Measurements from ENCODE around the gene ADCK1. TPM values are rescaled to one million over a fixed set of nuclear protein-coding genes. Genes with fewer than 3 reads are reported as not detected.

ADCK1 gene, protein sequence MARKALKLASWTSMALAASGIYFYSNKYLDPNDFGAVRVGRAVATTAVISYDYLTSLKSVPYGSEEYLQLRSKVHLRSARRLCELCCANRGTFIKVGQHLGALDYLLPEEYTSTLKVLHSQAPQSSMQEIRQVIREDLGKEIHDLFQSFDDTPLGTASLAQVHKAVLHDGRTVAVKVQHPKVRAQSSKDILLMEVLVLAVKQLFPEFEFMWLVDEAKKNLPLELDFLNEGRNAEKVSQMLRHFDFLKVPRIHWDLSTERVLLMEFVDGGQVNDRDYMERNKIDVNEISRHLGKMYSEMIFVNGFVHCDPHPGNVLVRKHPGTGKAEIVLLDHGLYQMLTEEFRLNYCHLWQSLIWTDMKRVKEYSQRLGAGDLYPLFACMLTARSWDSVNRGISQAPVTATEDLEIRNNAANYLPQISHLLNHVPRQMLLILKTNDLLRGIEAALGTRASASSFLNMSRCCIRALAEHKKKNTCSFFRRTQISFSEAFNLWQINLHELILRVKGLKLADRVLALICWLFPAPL
- 1 to 10 TPM in 3 of 4 donors, not detected in 1; 5.4 to 7.1 (median 5.6) TPM for total RNA-seq

DNA sequence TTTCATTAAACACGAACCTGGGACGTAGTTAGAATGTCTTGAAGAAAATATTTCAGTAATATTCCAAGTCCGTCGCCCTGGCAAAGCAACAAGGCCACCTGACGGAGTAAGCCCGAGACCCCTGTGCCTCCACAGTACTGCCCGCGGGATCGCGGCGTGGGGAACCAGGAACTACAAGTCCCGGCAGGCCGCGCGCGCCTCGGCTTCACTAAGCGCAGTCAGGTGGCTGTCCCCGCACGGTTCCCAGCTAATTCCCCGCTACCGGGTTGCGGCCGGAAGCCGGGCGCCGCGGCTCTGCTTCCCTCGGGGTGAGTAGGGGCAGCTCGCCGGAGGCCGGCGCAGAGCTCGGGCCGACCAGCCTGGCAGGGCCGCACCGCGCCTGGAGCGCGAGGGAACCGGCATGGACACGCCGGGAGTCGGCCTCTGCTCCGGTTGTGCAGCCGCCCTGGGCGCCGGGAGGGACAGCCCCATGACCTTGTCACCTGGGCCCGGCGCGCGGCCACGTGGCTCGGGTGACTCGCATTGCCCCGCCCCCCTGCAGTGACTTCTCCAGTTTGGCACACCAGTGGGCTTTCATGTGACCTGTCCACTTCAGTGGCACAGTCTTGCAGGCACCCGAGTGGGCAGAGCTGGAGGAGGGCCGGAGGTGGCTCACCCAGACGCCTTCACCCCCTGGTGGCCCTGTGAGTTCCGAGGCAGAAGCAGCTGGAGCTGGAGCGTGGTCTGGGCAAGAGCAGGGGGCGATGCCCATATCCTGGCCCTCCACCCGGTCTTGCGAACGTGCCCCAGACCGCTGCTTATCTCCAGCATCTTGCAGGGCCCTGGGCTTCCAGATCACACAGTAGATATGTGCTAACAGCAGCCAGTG, at the start of gene ADCK1:
Gene ADCK1 (plus strand): TSS at position 247 of the 868 bp plus-strand sequence. CDS start 18,870 bp downstream, outside the sequence.
- Histone ChIP-seq H3K36me3 (no peaks in the 10 kb centered on the region), H3K9me3 (no peaks in the 10 kb centered on the region), H3K27ac (peak within 1 kb of the TSS; percentile 70 to 79), H3K4me3 (peak within 1 kb of the TSS; percentile 33 to 81), H3K27me3 (no peaks in the 10 kb centered on the region), H3K4me1 (no peaks in the 10 kb centered on the region)
- TF ChIP-seq POLR2A (IDR thresholded peaks at IDR 0.05) = peak; percentile 11 to 55
- TF ChIP-seq, protein P1, sequence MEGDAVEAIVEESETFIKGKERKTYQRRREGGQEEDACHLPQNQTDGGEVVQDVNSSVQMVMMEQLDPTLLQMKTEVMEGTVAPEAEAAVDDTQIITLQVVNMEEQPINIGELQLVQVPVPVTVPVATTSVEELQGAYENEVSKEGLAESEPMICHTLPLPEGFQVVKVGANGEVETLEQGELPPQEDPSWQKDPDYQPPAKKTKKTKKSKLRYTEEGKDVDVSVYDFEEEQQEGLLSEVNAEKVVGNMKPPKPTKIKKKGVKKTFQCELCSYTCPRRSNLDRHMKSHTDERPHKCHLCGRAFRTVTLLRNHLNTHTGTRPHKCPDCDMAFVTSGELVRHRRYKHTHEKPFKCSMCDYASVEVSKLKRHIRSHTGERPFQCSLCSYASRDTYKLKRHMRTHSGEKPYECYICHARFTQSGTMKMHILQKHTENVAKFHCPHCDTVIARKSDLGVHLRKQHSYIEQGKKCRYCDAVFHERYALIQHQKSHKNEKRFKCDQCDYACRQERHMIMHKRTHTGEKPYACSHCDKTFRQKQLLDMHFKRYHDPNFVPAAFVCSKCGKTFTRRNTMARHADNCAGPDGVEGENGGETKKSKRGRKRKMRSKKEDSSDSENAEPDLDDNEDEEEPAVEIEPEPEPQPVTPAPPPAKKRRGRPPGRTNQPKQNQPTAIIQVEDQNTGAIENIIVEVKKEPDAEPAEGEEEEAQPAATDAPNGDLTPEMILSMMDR (IDR thresholded peaks at IDR 0.05) = peak in 2 of 4 experiments; percentile 22 to 23
- DNase-seq = peak; percentile 80
- intact Hi-C loops (cut with DNase I; ENCODE audit: low total_unique reads) = no loop called here

DNA sequence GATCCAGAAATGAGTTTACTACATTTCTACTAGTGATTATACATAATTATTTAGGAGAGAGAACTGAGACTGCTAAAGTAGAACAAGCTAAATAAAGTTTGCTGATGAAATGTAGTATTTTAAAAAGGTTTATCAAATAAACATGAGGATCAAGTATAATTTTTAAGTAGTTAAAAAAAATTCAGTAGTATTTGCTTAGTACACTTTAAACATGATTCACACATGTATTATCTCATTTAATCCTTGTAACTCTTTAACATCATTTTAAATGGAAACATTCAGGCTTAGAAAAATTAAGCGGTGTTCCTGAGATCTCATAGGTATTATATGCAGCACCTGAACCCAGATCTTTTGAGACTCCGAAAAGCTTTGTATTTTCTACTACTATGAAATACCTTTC, 47.6 kb upstream of the ADCK1 start:
- Histone ChIP-seq H3K27me3 (no peaks in the 10 kb centered on the region), H3K9me3 (no peaks in the 10 kb centered on the region), H3K4me3 (no peak overlapping the region), H3K36me3 (no peaks in the 10 kb centered on the region), H3K27ac (no peak overlapping the region), H3K4me1 (no peaks in the 10 kb centered on the region)
- no peak for DNase-seq
- no peak for TF ChIP-seq POLR2A (IDR thresholded peaks at IDR 0.05)
- intact Hi-C loops (cut with DNase I; ENCODE audit: low total_unique reads) = no loop called here

DNA sequence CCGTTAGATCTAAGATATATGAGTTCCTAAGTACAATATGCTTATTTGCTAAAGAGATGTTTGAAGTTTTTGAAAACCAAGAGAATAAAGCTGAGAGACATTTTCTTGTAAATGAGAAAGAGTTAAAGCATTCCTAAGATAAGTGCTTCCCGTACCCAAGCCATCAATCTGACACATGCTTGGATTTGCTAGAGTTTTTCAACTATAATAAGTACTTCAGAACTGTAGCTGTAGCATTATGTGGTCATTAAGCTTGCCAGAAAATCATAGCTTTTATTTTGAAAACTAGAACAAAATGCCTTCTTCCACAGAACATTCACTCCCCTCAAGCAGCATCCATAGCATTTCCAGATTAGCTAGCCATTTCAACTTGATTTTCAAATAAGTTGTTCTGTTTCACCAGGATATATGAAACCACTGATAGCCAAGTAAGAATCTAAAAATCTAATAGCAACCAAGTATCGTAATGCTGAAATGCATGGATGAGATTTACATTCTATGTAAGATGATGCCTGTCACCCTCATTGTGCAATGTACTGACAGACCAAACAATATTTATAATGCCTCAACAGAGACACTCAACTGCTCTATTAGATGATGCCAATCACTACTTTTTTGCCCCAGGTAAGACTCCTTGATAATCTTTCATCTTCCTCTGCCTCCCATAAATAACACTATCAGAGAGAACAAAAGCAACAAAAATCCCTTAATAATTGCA, 47.0 kb upstream of the ADCK1 start:
- no peak overlapping the region for H3K27ac ChIP-seq
- no peaks in the 10 kb centered on the region for H3K27me3 ChIP-seq
- no peaks in the 10 kb centered on the region for H3K36me3 ChIP-seq
- intact Hi-C loops (cut with DNase I; ENCODE audit: low total_unique reads) = no loop called here
- H3K4me1 ChIP-seq = no peaks in the 10 kb centered on the region
- no peaks in the 10 kb centered on the region for H3K9me3 ChIP-seq
- TF ChIP-seq, protein P1 (IDR thresholded peaks at IDR 0.05) = no peak
- TF ChIP-seq POLR2A (IDR thresholded peaks at IDR 0.05) = no peak
- H3K4me3 ChIP-seq = no peak overlapping the region
- DNase-seq = no peak

DNA sequence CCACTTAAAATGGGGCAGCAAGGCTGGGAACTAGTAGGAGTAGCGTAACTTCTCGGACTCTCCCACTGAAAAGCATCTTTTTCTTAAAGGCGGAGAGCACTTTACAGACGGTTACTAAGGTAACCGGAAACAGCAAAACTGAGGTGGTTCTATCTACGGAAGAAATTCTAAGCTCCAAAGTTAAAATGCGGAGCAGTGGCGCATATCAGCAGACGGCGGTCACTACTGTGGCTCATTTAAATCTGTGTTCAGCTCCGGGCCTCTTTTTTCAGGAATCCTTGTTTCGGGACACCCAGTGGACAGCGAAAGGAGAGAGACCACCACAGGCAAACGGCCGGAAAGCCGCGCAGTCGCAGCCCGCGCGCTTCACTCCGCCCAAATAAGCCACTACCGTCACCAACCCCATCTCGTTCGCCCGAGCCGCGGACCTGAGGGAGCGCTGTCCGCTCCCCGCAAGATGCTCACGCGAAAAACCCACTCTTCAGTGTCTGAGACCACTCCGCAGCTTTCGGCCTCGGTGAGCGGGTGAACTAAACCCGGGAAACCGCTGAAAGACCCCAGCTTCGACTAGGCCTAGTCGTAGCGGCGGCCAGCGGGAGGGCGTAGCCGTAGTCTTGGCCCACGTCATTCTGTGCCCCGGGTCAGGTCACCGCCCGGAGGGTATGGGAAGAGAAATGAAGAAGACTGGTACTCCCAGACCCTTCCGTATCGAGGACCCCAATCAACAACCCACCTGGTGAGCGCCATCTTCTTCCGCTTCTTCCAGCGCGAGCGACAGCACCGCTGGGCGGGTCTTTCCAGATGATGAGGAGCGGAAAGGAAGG, 39.3 kb upstream of the ADCK1 start, which contains the start of gene SNW1:
Gene SNW1 (minus strand): TSS at position 776 of the 824 bp plus-strand sequence. CDS start 29 bp downstream, at position 747.
- TF ChIP-seq, protein P1 (IDR thresholded peaks at IDR 0.05) = no peak
- TF ChIP-seq POLR2A (IDR thresholded peaks at IDR 0.05) = peak; percentile 26 to 70
- intact Hi-C loops (cut with DNase I; ENCODE audit: low total_unique reads) = no loop called here
- Histone ChIP-seq H3K27me3 (no peaks in the 10 kb centered on the region), H3K4me3 (peak within 1 kb of the TSS; percentile 78 to 97), H3K4me1 (peaks cover 7 to 9% of the 10 kb centered on the region in 2 donors), H3K27ac (peak within 1 kb of the TSS; percentile 86 to 93), H3K9me3 (no peaks in the 10 kb centered on the region), H3K36me3 (no peaks in the 10 kb centered on the region)
- DNase-seq = peak; percentile 89 to 93
